ENCODE measurements around the gene LTBP3.

- TF ChIP-seq CTCF (IDR thresholded peaks at IDR 0.05) (peak in 5 of 6 experiments; percentile 39 to 60 (median 49)), POLR2A (IDR thresholded peaks at IDR 0.05) (peak in 1 of 2 donors; percentile 76)
Observed at GRCh38 chr11:65569973-65570918, 12.1 kb upstream of the LTBP3 start, which contains the start of gene ZNRD2.

All from adrenal gland (tissue), 5 donors.